HepG2 (cell line): ENCODE measurements around the gene EVL. TPM values are rescaled to one million over a fixed set of nuclear protein-coding genes. Genes with fewer than 3 reads are reported as not detected.
A peak's percentile ranks its signal among the peaks of the same experiment; 100 is the strongest.

ENCODE experiments used
- BRF2 ChIP-seq: sonication (generic); formaldehyde crosslinking; IDR thresholded peaks from 2 replicates; pipeline ENCODE4 v1.8.1; 2022; ENCODE audit warnings: mild to moderate bottlenecking, missing genetic modification reagents
- CAMTA2 ChIP-seq: sonication (generic); formaldehyde crosslinking; IDR thresholded peaks from 2 replicates; pipeline ENCODE4 v1.4.0; 2020; ENCODE audit warnings: mild to moderate bottlenecking, missing genetic modification reagents, borderline replicate concordance
- CEBPB ChIP-seq: IDR thresholded peaks from 2 replicates; pipeline ENCODE4 v1.6.1; 2011; ENCODE audit warnings: low read depth, low read length, improper control_type of control experiment, borderline replicate concordance
- HCFC1 ChIP-seq: fragments of 150-350 bp; IDR thresholded peaks from 2 replicates; pipeline ENCODE4 v1.6.1; 2014; ENCODE audit warnings: low read depth, low read length
- HDAC1 ChIP-seq: sonication (generic); formaldehyde crosslinking; IDR thresholded peaks from 2 replicates; pipeline ENCODE4 v1.5.1; 2020; ENCODE audit warnings: mild to moderate bottlenecking, missing genetic modification reagents
- HNRNPK ChIP-seq: fragments of 200-400 bp; formaldehyde crosslinking; IDR thresholded peaks from 2 replicates; pipeline ENCODE4 v1.6.1; 2018; ENCODE audit warnings: low read length, low read depth, moderate library complexity, mild to moderate bottlenecking; ENCODE audit not compliant: poor library complexity, severe bottlenecking
- NCOA1 ChIP-seq: sonication (generic); formaldehyde crosslinking; IDR thresholded peaks from 2 replicates; pipeline ENCODE4 v1.9.0; 2021; ENCODE audit warnings: missing genetic modification reagents
- NPAS2 ChIP-seq: sonication (generic); formaldehyde crosslinking; IDR thresholded peaks from 2 replicates; pipeline ENCODE4 v1.8.0; 2022; ENCODE audit warnings: mild to moderate bottlenecking, missing genetic modification reagents, borderline replicate concordance
- PHB2 ChIP-seq: fragments of 450-650 bp; IDR thresholded peaks from 2 replicates; pipeline ENCODE4 v1.6.1; 2018; ENCODE audit not compliant: partially characterized antibody
- RELA ChIP-seq: sonication (generic); formaldehyde crosslinking; IDR thresholded peaks from 2 replicates; pipeline ENCODE4 v1.4.0; 2020; ENCODE audit warnings: missing genetic modification reagents
- SNAPC2 ChIP-seq: sonication (generic); formaldehyde crosslinking; IDR thresholded peaks from 2 replicates; pipeline ENCODE4 v1.8.1; 2022; ENCODE audit warnings: mild to moderate bottlenecking, missing genetic modification reagents
- ZBTB38 ChIP-seq: sonication (generic); formaldehyde crosslinking; IDR thresholded peaks from 2 replicates; pipeline ENCODE4 v1.5.1; 2020; ENCODE audit warnings: mild to moderate bottlenecking, missing genetic modification reagents
- ZMAT3 ChIP-seq: sonication (generic); formaldehyde crosslinking; conservative IDR thresholded peaks from 2 replicates; pipeline ENCODE4 v1.7.0; 2021; ENCODE audit warnings: missing genetic modification reagents
- ZNF576 ChIP-seq: sonication (generic); formaldehyde crosslinking; IDR thresholded peaks from 2 replicates; pipeline ENCODE4 v1.4.0; 2020; ENCODE audit warnings: mild to moderate bottlenecking, missing genetic modification reagents
- ZNF792 ChIP-seq: IDR thresholded peaks from 2 replicates; pipeline ENCODE4 v1.6.1; 2016
- polyA plus RNA-seq, 8 experiments: library from polyadenylated mRNA; depleted of rRNA in 3 of 8; stranded (reverse) in 7 of 8; unstranded in 1 of 8; fragments of >200 nt; fragmentation: Illumina TruSeq in 4 of 8; extraction: Trizol in 4 of 8; gene quantifications; 2 replicates each; pipeline versions ENCODE4 v1.2.1 to v1.2.3, GENCODE V29; 2011 to 2016; ENCODE audit warnings: low read depth in 4 of 8, missing spikeins in 1 of 8, mixed read lengths in 1 of 8; ENCODE audit not compliant: insufficient read depth in 1 of 8
- total RNA-seq, 5 experiments: library from RNA; depleted of rRNA; stranded (reverse); fragments of >200 nt; fragmentation: Illumina TruSeq; extraction: Trizol; gene quantifications; 2 replicates each; pipeline ENCODE4 v1.2.3, GENCODE V29; 2016; ENCODE audit warnings: low read depth in 1 of 5
- TF ChIP-seq, protein P1 (sequence below): sonication (generic); formaldehyde crosslinking; IDR thresholded peaks from 2 replicates; pipeline ENCODE4 v1.4.0; 2020; ENCODE audit warnings: mild to moderate bottlenecking, missing genetic modification reagents
- TF ChIP-seq, protein P2 (sequence below): sonication (generic); formaldehyde crosslinking; IDR thresholded peaks from 2 replicates; pipeline ENCODE4 v1.9.0; 2021; ENCODE audit warnings: missing genetic modification reagents, borderline replicate concordance
- TF ChIP-seq, protein P3 (sequence below): sonication (generic); formaldehyde crosslinking; IDR thresholded peaks from 2 replicates; pipeline ENCODE4 v1.4.0; 2020; ENCODE audit warnings: missing genetic modification reagents

The EVL gene
- total and polyA plus RNA-seq, 2 of the 13 experiments (the other 11 are each of a cell fraction or from before 2014, with no cell fraction given): 15.1 to 31.2 TPM

- TF ChIP-seq CAMTA2 (CRISPR knock-in tag): no peak
- no peak for TF ChIP-seq HNRNPK
- no peak for TF ChIP-seq NCOA1
- TF ChIP-seq PHB2: no peak
- TF ChIP-seq NPAS2: no peak
- TF ChIP-seq ZNF792 (CRISPR knock-in tag): peak; percentile 53; the same call in 1 of the 2 replicates
- peak; percentile 34; the same call in 1 of the 2 replicates for TF ChIP-seq ZBTB38
- TF ChIP-seq, protein P1, sequence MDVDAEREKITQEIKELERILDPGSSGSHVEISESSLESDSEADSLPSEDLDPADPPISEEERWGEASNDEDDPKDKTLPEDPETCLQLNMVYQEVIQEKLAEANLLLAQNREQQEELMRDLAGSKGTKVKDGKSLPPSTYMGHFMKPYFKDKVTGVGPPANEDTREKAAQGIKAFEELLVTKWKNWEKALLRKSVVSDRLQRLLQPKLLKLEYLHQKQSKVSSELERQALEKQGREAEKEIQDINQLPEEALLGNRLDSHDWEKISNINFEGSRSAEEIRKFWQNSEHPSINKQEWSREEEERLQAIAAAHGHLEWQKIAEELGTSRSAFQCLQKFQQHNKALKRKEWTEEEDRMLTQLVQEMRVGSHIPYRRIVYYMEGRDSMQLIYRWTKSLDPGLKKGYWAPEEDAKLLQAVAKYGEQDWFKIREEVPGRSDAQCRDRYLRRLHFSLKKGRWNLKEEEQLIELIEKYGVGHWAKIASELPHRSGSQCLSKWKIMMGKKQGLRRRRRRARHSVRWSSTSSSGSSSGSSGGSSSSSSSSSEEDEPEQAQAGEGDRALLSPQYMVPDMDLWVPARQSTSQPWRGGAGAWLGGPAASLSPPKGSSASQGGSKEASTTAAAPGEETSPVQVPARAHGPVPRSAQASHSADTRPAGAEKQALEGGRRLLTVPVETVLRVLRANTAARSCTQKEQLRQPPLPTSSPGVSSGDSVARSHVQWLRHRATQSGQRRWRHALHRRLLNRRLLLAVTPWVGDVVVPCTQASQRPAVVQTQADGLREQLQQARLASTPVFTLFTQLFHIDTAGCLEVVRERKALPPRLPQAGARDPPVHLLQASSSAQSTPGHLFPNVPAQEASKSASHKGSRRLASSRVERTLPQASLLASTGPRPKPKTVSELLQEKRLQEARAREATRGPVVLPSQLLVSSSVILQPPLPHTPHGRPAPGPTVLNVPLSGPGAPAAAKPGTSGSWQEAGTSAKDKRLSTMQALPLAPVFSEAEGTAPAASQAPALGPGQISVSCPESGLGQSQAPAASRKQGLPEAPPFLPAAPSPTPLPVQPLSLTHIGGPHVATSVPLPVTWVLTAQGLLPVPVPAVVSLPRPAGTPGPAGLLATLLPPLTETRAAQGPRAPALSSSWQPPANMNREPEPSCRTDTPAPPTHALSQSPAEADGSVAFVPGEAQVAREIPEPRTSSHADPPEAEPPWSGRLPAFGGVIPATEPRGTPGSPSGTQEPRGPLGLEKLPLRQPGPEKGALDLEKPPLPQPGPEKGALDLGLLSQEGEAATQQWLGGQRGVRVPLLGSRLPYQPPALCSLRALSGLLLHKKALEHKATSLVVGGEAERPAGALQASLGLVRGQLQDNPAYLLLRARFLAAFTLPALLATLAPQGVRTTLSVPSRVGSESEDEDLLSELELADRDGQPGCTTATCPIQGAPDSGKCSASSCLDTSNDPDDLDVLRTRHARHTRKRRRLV (CRISPR knock-in tag): peak; percentile 47; the same call in 1 of the 2 replicates
- TF ChIP-seq SNAPC2 (CRISPR knock-in tag): peak; percentile 78
- TF ChIP-seq, protein P2, sequence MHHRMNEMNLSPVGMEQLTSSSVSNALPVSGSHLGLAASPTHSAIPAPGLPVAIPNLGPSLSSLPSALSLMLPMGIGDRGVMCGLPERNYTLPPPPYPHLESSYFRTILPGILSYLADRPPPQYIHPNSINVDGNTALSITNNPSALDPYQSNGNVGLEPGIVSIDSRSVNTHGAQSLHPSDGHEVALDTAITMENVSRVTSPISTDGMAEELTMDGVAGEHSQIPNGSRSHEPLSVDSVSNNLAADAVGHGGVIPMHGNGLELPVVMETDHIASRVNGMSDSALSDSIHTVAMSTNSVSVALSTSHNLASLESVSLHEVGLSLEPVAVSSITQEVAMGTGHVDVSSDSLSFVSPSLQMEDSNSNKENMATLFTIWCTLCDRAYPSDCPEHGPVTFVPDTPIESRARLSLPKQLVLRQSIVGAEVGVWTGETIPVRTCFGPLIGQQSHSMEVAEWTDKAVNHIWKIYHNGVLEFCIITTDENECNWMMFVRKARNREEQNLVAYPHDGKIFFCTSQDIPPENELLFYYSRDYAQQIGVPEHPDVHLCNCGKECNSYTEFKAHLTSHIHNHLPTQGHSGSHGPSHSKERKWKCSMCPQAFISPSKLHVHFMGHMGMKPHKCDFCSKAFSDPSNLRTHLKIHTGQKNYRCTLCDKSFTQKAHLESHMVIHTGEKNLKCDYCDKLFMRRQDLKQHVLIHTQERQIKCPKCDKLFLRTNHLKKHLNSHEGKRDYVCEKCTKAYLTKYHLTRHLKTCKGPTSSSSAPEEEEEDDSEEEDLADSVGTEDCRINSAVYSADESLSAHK (CRISPR knock-in tag): no peak
- TF ChIP-seq ZMAT3 (CRISPR knock-in tag): peak; percentile 87
- TF ChIP-seq HDAC1: peak; percentile 88
- TF ChIP-seq RELA: no peak
- peak; percentile 83; the same call in 1 of the 2 replicates for TF ChIP-seq BRF2 (CRISPR knock-in tag)
- TF ChIP-seq, protein P3, sequence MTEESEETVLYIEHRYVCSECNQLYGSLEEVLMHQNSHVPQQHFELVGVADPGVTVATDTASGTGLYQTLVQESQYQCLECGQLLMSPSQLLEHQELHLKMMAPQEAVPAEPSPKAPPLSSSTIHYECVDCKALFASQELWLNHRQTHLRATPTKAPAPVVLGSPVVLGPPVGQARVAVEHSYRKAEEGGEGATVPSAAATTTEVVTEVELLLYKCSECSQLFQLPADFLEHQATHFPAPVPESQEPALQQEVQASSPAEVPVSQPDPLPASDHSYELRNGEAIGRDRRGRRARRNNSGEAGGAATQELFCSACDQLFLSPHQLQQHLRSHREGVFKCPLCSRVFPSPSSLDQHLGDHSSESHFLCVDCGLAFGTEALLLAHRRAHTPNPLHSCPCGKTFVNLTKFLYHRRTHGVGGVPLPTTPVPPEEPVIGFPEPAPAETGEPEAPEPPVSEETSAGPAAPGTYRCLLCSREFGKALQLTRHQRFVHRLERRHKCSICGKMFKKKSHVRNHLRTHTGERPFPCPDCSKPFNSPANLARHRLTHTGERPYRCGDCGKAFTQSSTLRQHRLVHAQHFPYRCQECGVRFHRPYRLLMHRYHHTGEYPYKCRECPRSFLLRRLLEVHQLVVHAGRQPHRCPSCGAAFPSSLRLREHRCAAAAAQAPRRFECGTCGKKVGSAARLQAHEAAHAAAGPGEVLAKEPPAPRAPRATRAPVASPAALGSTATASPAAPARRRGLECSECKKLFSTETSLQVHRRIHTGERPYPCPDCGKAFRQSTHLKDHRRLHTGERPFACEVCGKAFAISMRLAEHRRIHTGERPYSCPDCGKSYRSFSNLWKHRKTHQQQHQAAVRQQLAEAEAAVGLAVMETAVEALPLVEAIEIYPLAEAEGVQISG (CRISPR knock-in tag): peak; percentile 85
- TF ChIP-seq CEBPB: no peak
- peak; percentile 37; the same call in 1 of the 2 replicates for TF ChIP-seq HCFC1
- peak; percentile 100 for TF ChIP-seq ZNF576 (CRISPR knock-in tag)
These were observed 127.6 kb downstream of the EVL start (continued) for GRCh38 chr14:100192672-100193416.
